HEK293 (cell line): ENCODE data around the gene COL25A1.
A peak's percentile ranks its signal among the peaks of the same experiment; 100 is the strongest.

ENCODE experiments used
- FEZF1 ChIP-seq: fragments of 450-650 bp; formaldehyde crosslinking; IDR thresholded peaks from 2 replicates; pipeline ENCODE4 v1.5.1; 2016; ENCODE audit warnings: missing biosample characterization, missing genetic modification characterization
- GLIS2 ChIP-seq: fragments of 450-650 bp; formaldehyde crosslinking; IDR thresholded peaks from 2 replicates; pipeline ENCODE4 v1.5.1; 2016; ENCODE audit warnings: missing biosample characterization, missing genetic modification characterization
- HOXC10 ChIP-seq: sonication (generic); formaldehyde crosslinking; IDR thresholded peaks from 2 replicates; pipeline ENCODE4 v1.8.1; 2023; ENCODE audit warnings: mild to moderate bottlenecking, missing genetic modification reagents
- HOXD13 ChIP-seq: sonication (generic); formaldehyde crosslinking; IDR thresholded peaks from 2 replicates; pipeline ENCODE4 v1.8.0; 2022; ENCODE audit warnings: missing genetic modification reagents, borderline replicate concordance
- KLF9 ChIP-seq: fragments of 450-650 bp; formaldehyde crosslinking; IDR thresholded peaks from 2 replicates; pipeline ENCODE4 v1.5.1; 2016; ENCODE audit warnings: missing biosample characterization, missing genetic modification characterization, low read depth
- OVOL3 ChIP-seq: fragments of 450-650 bp; formaldehyde crosslinking; IDR thresholded peaks from 2 replicates; pipeline ENCODE4 v1.5.1; 2016; ENCODE audit warnings: missing biosample characterization, missing genetic modification characterization
- PRDM6 ChIP-seq: fragments of 450-650 bp; formaldehyde crosslinking; IDR thresholded peaks from 2 replicates; pipeline ENCODE4 v1.5.1; 2017; ENCODE audit warnings: missing biosample characterization, missing genetic modification characterization
- RBAK ChIP-seq: fragments of 450-650 bp; formaldehyde crosslinking; IDR thresholded peaks from 2 replicates; pipeline ENCODE4 v1.5.1; 2016; ENCODE audit warnings: missing biosample characterization, missing genetic modification characterization
- SETDB1 ChIP-seq: IDR thresholded peaks from one replicate; pipeline ENCODE4 v1.6.1; 2017; ENCODE audit warnings: mild to moderate bottlenecking, low read length, moderate library complexity, mixed read lengths; ENCODE audit not compliant: insufficient read length
- YY1 ChIP-seq: fragments of 450-650 bp; formaldehyde crosslinking; IDR thresholded peaks from 2 replicates; pipeline ENCODE4 v1.5.1; 2018; ENCODE audit warnings: missing biosample characterization, missing genetic modification characterization
- ZBTB10 ChIP-seq: fragments of 450-650 bp; formaldehyde crosslinking; IDR thresholded peaks from 2 replicates; pipeline ENCODE4 v1.5.1; 2016; ENCODE audit warnings: missing biosample characterization, missing genetic modification characterization
- ZFHX2 ChIP-seq: fragments of 450-650 bp; formaldehyde crosslinking; conservative IDR thresholded peaks from 2 replicates; pipeline ENCODE4 v1.5.1; 2016; ENCODE audit warnings: missing biosample characterization, missing genetic modification characterization
- ZNF19 ChIP-seq: fragments of 450-650 bp; formaldehyde crosslinking; IDR thresholded peaks from 2 replicates; pipeline ENCODE4; 2016; ENCODE audit warnings: missing biosample characterization, missing genetic modification characterization, low read depth
- ZNF202 ChIP-seq: fragments of 450-650 bp; formaldehyde crosslinking; IDR thresholded peaks from 2 replicates; pipeline ENCODE4 v1.5.1; 2016; ENCODE audit warnings: missing biosample characterization, missing genetic modification characterization, borderline replicate concordance
- ZNF24 ChIP-seq: fragments of 450-650 bp; formaldehyde crosslinking; IDR thresholded peaks from 2 replicates; pipeline ENCODE4 v1.5.1; 2016; ENCODE audit warnings: missing biosample characterization, missing genetic modification characterization
- ZNF248 ChIP-seq: fragments of 450-650 bp; formaldehyde crosslinking; IDR thresholded peaks from 2 replicates; pipeline ENCODE4 v1.5.1; 2017; ENCODE audit warnings: missing biosample characterization, missing genetic modification characterization
- ZNF292 ChIP-seq: fragments of 450-650 bp; formaldehyde crosslinking; IDR thresholded peaks from 2 replicates; pipeline ENCODE4 v1.5.1; 2016; ENCODE audit warnings: low read depth, missing biosample characterization, missing genetic modification characterization, borderline replicate concordance
- ZNF416 ChIP-seq: fragments of 450-650 bp; formaldehyde crosslinking; IDR thresholded peaks from 2 replicates; pipeline ENCODE4 v1.5.1; 2016; ENCODE audit warnings: missing biosample characterization, missing genetic modification characterization
- ZNF426 ChIP-seq: fragments of 450-650 bp; formaldehyde crosslinking; IDR thresholded peaks from 2 replicates; pipeline ENCODE4 v1.5.1; 2017; ENCODE audit warnings: missing biosample characterization, missing genetic modification characterization, mild to moderate bottlenecking, inconsistent platforms, moderate library complexity
- ZNF449 ChIP-seq: fragments of 450-650 bp; formaldehyde crosslinking; IDR thresholded peaks from 2 replicates; pipeline ENCODE4 v1.5.1; 2017; ENCODE audit warnings: missing biosample characterization, mild to moderate bottlenecking, missing genetic modification characterization, moderate library complexity
- ZNF549 ChIP-seq: fragments of 450-650 bp; IDR thresholded peaks from 2 replicates; pipeline ENCODE4 v1.5.1; 2018; ENCODE audit warnings: missing biosample characterization, missing genetic modification characterization, mild to moderate bottlenecking, inconsistent platforms, moderate library complexity
- ZNF585B ChIP-seq: fragments of 450-650 bp; formaldehyde crosslinking; IDR thresholded peaks from 2 replicates; pipeline ENCODE4 v1.5.1; 2016; ENCODE audit warnings: missing biosample characterization, missing genetic modification characterization
- ZNF610 ChIP-seq: fragments of 450-650 bp; formaldehyde crosslinking; IDR thresholded peaks from 2 replicates; pipeline ENCODE4 v1.5.1; 2016; ENCODE audit warnings: missing biosample characterization, missing genetic modification characterization, borderline replicate concordance
- ZNF677 ChIP-seq: fragments of 450-650 bp; IDR thresholded peaks from 2 replicates; pipeline ENCODE4 v1.5.0; 2018; ENCODE audit warnings: missing biosample characterization, mild to moderate bottlenecking, missing genetic modification characterization, moderate library complexity
- ZNF76 ChIP-seq: fragments of 450-650 bp; formaldehyde crosslinking; IDR thresholded peaks from 2 replicates; pipeline ENCODE4; 2016; ENCODE audit warnings: low read depth, missing biosample characterization, missing genetic modification characterization, borderline replicate concordance
- ZNF791 ChIP-seq: fragments of 450-650 bp; formaldehyde crosslinking; IDR thresholded peaks from 2 replicates; pipeline ENCODE4 v1.5.1; 2016; ENCODE audit warnings: missing biosample characterization, missing genetic modification characterization
- ZSCAN16 ChIP-seq: fragments of 450-650 bp; formaldehyde crosslinking; IDR thresholded peaks from 2 replicates; pipeline ENCODE4 v1.5.1; 2016; ENCODE audit warnings: missing biosample characterization, missing genetic modification characterization
- ZSCAN30 ChIP-seq: fragments of 450-650 bp; IDR thresholded peaks from 2 replicates; pipeline ENCODE4 v1.5.1; 2018; ENCODE audit warnings: missing biosample characterization, mild to moderate bottlenecking, missing genetic modification characterization, moderate library complexity
- ZSCAN5A ChIP-seq: fragments of 450-650 bp; formaldehyde crosslinking; IDR thresholded peaks from 2 replicates; pipeline ENCODE4 v1.5.1; 2016; ENCODE audit warnings: missing biosample characterization, missing genetic modification characterization
- TF ChIP-seq, protein P1 (sequence below): fragments of 450-650 bp; formaldehyde crosslinking; IDR thresholded peaks from 2 replicates; pipeline ENCODE4 v1.5.1; 2016; ENCODE audit warnings: missing biosample characterization, missing genetic modification characterization

Gene COL25A1

GRCh38 chr4:109207061-109207460, 95.4 kb downstream of the COL25A1 start (continued):
- TF ChIP-seq PRDM6 (tag by site-specific recombination) = peak; percentile 83
- no peak for TF ChIP-seq SETDB1
- TF ChIP-seq ZNF449 = peak; percentile 44; the same call in 1 of the 2 replicates
- TF ChIP-seq ZNF549 = no peak
- no peak for TF ChIP-seq ZNF76 (tag by site-specific recombination)
- peak; percentile 91 for TF ChIP-seq ZFHX2
- TF ChIP-seq ZNF24 = peak; percentile 87
- peak; percentile 80; the same call in 1 of the 2 replicates for TF ChIP-seq ZSCAN30 (tag by site-specific recombination)
- no peak for TF ChIP-seq ZNF791 (tag by site-specific recombination)
- TF ChIP-seq ZNF610 = 0 out of 2 replicates have a peak, but pooled peaks have one; percentile 51
- TF ChIP-seq FEZF1 (tag by site-specific recombination) = peak; percentile 88
- no peak for TF ChIP-seq HOXC10 (CRISPR knock-in tag)
- no peak for TF ChIP-seq ZNF677 (tag by site-specific recombination)
- no peak for TF ChIP-seq ZNF248 (tag by site-specific recombination)
- TF ChIP-seq RBAK (tag by site-specific recombination) = no peak
- no peak for TF ChIP-seq ZNF202 (tag by site-specific recombination)
- no peak for TF ChIP-seq ZBTB10
- no peak for TF ChIP-seq KLF9 (tag by site-specific recombination)
- peak; percentile 61; the same call in 1 of the 2 replicates for TF ChIP-seq OVOL3
- no peak for TF ChIP-seq ZNF19 (tag by site-specific recombination)
- no peak for TF ChIP-seq GLIS2 (tag by site-specific recombination)
- TF ChIP-seq YY1 (tag by site-specific recombination) = no peak
- TF ChIP-seq ZNF292 (tag by site-specific recombination) = no peak
- TF ChIP-seq ZSCAN16 = no peak
- TF ChIP-seq ZNF416 = no peak
- TF ChIP-seq ZNF585B (tag by site-specific recombination) = no peak
- TF ChIP-seq ZSCAN5A = no peak
- TF ChIP-seq HOXD13 = 0 out of 2 replicates have a peak, but pooled peaks have one; percentile 15
- no peak for TF ChIP-seq ZNF426
- TF ChIP-seq, protein P1, sequence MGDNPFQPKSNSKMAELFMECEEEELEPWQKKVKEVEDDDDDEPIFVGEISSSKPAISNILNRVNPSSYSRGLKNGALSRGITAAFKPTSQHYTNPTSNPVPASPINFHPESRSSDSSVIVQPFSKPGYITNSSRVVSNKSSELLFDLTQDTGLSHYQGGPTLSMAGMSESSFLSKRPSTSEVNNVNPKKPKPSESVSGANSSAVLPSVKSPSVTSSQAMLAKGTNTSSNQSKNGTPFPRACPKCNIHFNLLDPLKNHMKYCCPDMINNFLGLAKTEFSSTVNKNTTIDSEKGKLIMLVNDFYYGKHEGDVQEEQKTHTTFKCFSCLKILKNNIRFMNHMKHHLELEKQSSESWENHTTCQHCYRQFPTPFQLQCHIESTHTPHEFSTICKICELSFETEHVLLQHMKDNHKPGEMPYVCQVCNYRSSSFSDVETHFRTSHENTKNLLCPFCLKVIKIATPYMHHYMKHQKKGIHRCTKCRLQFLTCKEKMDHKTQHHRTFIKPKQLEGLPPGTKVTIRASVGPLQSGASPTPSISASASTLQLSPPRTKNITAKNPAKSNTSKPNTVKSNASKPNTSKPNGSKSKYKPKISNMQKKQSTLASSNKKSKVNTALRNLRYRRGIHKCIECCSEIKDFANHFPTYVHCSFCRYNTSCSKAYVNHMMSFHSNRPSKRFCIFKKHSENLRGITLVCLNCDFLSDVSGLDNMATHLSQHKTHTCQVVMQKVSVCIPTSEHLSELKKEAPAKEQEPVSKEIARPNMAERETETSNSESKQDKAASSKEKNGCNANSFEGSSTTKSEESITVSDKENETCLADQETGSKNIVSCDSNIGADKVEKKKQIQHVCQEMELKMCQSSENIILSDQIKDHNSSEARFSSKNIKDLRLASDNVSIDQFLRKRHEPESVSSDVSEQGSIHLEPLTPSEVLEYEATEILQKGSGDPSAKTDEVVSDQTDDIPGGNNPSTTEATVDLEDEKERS (tag by site-specific recombination) = no peak
